Measurements from ENCODE around the gene GPRC6A. TPM values are rescaled to one million over a fixed set of nuclear protein-coding genes. Genes with fewer than 3 reads are reported as not detected.

GPRC6A gene
- total and polyA plus RNA-seq, 2 of the 13 experiments (the other 11 are each of a cell fraction or from before 2014, with no cell fraction given) = not detected

DNA sequence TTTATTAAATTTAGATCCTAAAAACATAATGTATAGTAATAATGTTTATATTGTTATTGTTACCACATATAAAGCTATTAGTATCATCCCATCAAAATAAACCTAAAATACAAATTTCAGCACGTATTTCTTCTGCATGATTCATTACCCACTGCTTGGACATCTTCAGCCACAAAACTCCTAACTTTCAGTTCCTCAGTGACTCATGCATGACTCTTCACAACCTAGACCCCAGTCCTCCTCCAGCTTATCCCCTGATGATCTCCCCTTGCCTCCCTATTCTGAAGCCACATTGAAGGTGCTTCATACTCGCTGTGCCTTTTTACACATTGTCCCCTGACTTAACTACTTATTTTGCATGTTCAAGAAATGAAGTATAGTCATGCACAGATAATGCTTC, 11.2 kb upstream of the GPRC6A start:
- Histone ChIP-seq H3K27me3 (ENCODE audit: control insufficient read depth in 1 of 2, insufficient read depth in 2 of 2, low read length in 2 of 2) (no peaks in the 10 kb centered on the region), H3K4me3 (replicated peaks in 1 of 3; ENCODE audit: insufficient read depth in 1 of 3, low read depth in 2 of 3, low read length in 3 of 3) (no peak overlapping the region), H3K4me2 (ENCODE audit: low read depth, low read length) (no peak overlapping the region), H3K9me3 (ENCODE audit: low read length) (no peaks in the 10 kb centered on the region), H4K20me1 (ENCODE audit: insufficient read depth, low read length) (no peaks in the 10 kb centered on the region), H3K27ac (ENCODE audit: extremely low read length, insufficient read depth, low read length) (no peak overlapping the region), H3K36me3 (replicated peaks in 1 of 2; ENCODE audit: control insufficient read depth in 1 of 2, insufficient read depth in 2 of 2, low read length in 2 of 2) (no peaks in the 10 kb centered on the region), H2AFZ (ENCODE audit: low read length) (no peak overlapping the region), H3K9ac (ENCODE audit: insufficient read depth, low read depth, low read length) (no peak overlapping the region), H3K79me2 (ENCODE audit: insufficient read depth, low read length) (no peaks in the 10 kb centered on the region), H3K4me1 (ENCODE audit: insufficient read depth, low read length) (peaks cover 40% of the 10 kb centered on the region)
- BruUV-seq (replicated peaks) = no TSS peak
- no peak for FAIRE-seq
- no peak for ATAC-seq
- TF ChIP-seq ZNF282 (IDR thresholded peaks at IDR 0.05; ENCODE audit: partially characterized antibody) (no peak), ZNF138 (CRISPR knock-in tag; IDR thresholded peaks at IDR 0.05; ENCODE audit: low read depth) (no peak), GTF3A (CRISPR knock-in tag; conservative IDR thresholded peaks at IDR 0.05) (no peak), RAD51 (IDR thresholded peaks at IDR 0.05; ENCODE audit: borderline replicate concordance) (no peak)
- intact Hi-C loops (cut with micrococcal nuclease; ENCODE audit: unreplicated experiment) (loop anchor here (10.0 kb wide), 1 partner anchor 305 kb away; no protein-coding TSS in a partner anchor), in situ Hi-C loops (cut with HindIII; ENCODE audit: extremely low pct_ligation_motif_present, low pct_unique_long_range_greater_than_20kb) (no loop called here)
- ChIA-PET CTCF (ENCODE audit: low intra/inter-chr PET ratio, low total read pairs) (no interaction called here), POLR2A (no interaction called here)
- WGBS (ENCODE audit: low lambda C conversion rate) = 25% methylated on average over 2 of the region's 2 CpGs
- DNase-seq (ENCODE audit: low spot score) = no peak

DNA sequence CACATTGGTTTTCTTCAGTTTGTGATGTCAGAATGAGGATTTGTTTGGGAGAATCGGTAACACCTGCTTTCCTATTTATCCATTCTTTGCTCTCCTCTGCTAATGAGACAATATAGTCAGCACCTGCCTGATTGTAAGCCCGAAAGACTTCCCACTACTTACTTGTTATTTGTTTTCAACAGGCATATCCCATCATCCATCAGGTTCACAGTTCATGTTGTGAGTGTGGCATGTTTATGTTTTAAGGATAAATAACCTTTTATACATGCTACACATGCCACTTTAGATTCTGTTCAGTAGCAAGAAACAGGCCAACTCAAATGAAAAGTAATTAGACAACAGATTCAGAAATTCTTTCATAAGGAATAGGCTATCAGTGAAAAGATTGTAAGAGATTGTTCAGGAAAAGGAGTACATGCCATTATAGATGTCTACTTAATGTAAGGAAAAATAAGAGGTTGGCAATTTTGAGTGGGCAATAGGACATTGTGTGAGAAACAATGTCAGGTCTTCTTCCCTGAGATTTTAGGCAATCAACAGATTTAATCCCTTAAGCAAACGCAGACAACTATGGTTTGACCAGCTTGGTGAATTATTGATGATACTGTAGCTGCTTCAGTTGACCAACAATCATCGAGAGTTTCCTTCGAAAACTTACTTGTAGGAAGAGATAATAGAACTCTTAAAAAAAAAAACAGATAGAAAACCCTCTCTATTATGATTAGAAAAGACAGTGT, 7.9 kb upstream of the GPRC6A start:
- CTCF ChIA-PET (ENCODE audit: low intra/inter-chr PET ratio, low total read pairs) = no interaction called here
- FAIRE-seq (no peak), ATAC-seq (peak; percentile 56; the same call in 2 of the 3 replicates)
- TF ChIP-seq JUN (CRISPR knock-in tag; IDR thresholded peaks at IDR 0.05) = no peak
- TF ChIP-seq SOX6 (IDR thresholded peaks at IDR 0.05) = no peak
- TF ChIP-seq SOX6 (CRISPR knock-in tag; IDR thresholded peaks at IDR 0.05) = peak; percentile 61; the same call in 1 of the 2 replicates
- no peak for TF ChIP-seq U2AF2 (IDR thresholded peaks at IDR 0.05; ENCODE audit: low read depth, low read length)
- TF ChIP-seq BCL6 (CRISPR knock-in tag; IDR thresholded peaks at IDR 0.05) = peak; percentile 26; the same call in 1 of the 2 replicates
- no peak for TF ChIP-seq FOXO1 (CRISPR knock-in tag; IDR thresholded peaks at IDR 0.05)
- TF ChIP-seq, protein P1, sequence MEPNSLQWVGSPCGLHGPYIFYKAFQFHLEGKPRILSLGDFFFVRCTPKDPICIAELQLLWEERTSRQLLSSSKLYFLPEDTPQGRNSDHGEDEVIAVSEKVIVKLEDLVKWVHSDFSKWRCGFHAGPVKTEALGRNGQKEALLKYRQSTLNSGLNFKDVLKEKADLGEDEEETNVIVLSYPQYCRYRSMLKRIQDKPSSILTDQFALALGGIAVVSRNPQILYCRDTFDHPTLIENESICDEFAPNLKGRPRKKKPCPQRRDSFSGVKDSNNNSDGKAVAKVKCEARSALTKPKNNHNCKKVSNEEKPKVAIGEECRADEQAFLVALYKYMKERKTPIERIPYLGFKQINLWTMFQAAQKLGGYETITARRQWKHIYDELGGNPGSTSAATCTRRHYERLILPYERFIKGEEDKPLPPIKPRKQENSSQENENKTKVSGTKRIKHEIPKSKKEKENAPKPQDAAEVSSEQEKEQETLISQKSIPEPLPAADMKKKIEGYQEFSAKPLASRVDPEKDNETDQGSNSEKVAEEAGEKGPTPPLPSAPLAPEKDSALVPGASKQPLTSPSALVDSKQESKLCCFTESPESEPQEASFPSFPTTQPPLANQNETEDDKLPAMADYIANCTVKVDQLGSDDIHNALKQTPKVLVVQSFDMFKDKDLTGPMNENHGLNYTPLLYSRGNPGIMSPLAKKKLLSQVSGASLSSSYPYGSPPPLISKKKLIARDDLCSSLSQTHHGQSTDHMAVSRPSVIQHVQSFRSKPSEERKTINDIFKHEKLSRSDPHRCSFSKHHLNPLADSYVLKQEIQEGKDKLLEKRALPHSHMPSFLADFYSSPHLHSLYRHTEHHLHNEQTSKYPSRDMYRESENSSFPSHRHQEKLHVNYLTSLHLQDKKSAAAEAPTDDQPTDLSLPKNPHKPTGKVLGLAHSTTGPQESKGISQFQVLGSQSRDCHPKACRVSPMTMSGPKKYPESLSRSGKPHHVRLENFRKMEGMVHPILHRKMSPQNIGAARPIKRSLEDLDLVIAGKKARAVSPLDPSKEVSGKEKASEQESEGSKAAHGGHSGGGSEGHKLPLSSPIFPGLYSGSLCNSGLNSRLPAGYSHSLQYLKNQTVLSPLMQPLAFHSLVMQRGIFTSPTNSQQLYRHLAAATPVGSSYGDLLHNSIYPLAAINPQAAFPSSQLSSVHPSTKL (CRISPR knock-in tag; IDR thresholded peaks at IDR 0.05) = peak; percentile 24; the same call in 1 of the 2 replicates
- peak; percentile 25; the same call in 1 of the 2 replicates for TF ChIP-seq FOXA3 (CRISPR knock-in tag; IDR thresholded peaks at IDR 0.05)
- TF ChIP-seq SOX5 (CRISPR knock-in tag; IDR thresholded peaks at IDR 0.05; ENCODE audit: borderline replicate concordance) = 0 out of 2 replicates have a peak, but pooled peaks have one; percentile 12
- TF ChIP-seq, protein P2, sequence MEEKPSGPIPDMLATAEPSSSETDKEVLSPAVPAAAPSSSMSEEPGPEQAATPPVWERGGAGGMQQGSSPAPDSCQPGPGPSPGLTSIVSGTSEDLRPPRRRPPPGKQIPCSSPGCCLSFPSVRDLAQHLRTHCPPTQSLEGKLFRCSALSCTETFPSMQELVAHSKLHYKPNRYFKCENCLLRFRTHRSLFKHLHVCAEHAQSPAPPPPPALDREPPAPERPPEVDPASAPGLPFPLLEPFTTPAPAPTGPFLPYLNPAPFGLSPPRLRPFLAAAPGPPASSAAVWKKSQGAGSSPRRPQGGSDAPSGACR (CRISPR knock-in tag; IDR thresholded peaks at IDR 0.05) = no peak

More for the DNA sequence above, 7.9 kb upstream of the GPRC6A start:
- Histone ChIP-seq H4K20me1 (ENCODE audit: insufficient read depth, low read length) (no peaks in the 10 kb centered on the region), H3K27ac (ENCODE audit: extremely low read length, insufficient read depth, low read length) (no peak overlapping the region), H2AFZ (ENCODE audit: low read length) (peak overlapping the region; percentile 30), H3K9me3 (ENCODE audit: low read length) (no peaks in the 10 kb centered on the region), H3K9ac (ENCODE audit: insufficient read depth, low read depth, low read length) (no peak overlapping the region), H3K27me3 (ENCODE audit: control insufficient read depth in 1 of 2, insufficient read depth in 2 of 2, low read length in 2 of 2) (no peaks in the 10 kb centered on the region; a peak in 1 of 5 replicates), H3K36me3 (replicated peaks in 1 of 2; ENCODE audit: control insufficient read depth in 1 of 2, insufficient read depth in 2 of 2, low read length in 2 of 2) (no peaks in the 10 kb centered on the region), H3K4me3 (replicated peaks in 1 of 3; ENCODE audit: insufficient read depth in 1 of 3, low read depth in 2 of 3, low read length in 3 of 3) (no peak overlapping the region), H3K79me2 (ENCODE audit: insufficient read depth, low read length) (no peaks in the 10 kb centered on the region), H3K4me2 (ENCODE audit: low read depth, low read length) (no peak overlapping the region), H3K4me1 (ENCODE audit: insufficient read depth, low read length) (peaks cover 22% of the 10 kb centered on the region)
- POLR2A ChIA-PET = no interaction called here
- intact Hi-C loops (cut with micrococcal nuclease; ENCODE audit: unreplicated experiment) (no loop called here), in situ Hi-C loops (cut with HindIII; ENCODE audit: extremely low pct_ligation_motif_present, low pct_unique_long_range_greater_than_20kb) (no loop called here)
- 5% methylated on average over 5 of the region's 5 CpGs for WGBS (ENCODE audit: low lambda C conversion rate)
- BruUV-seq (replicated peaks) = no TSS peak
- DNase-seq (ENCODE audit: low spot score) = peak; percentile 10

All from HepG2 (cell line).